HCT116 (cell line): Measurements from ENCODE around the gene KIFAP3. TPM values are rescaled to one million over a fixed set of nuclear protein-coding genes. Genes with fewer than 3 reads are reported as not detected.

ENCODE experiments used
- ATAC-seq: fragments of 200-7000 bp; cut with Tn5 transposase; 2 replicates; pipeline ENCODE4 v1.9.1; 2020; ENCODE audit warnings: mild to moderate bottlenecking, moderate library complexity
- BruUV-seq: library from RNA; stranded (reverse); fragments of 400-500 nt; replicated peaks from 2 replicates; lab custom pipeline; 2021; lab: Mats Ljungman, UMichigan
- CTCF ChIA-PET: fragments of 300-600 bp; sonication (Branson Sonifier 250); formaldehyde crosslinking; loops from one replicate; lab custom pipeline; 2021; ENCODE audit warnings: antibody characterized with exemption; lab: Charles Lee
- POLR2A ChIA-PET: fragments of 300-600, 350-600 bp; sonication (Branson Sonifier 250); formaldehyde crosslinking; loops from one replicate; lab custom pipeline; 2021; ENCODE audit warnings: antibody characterized with exemption; lab: Charles Lee
- RAD21 ChIA-PET, 2 experiments: fragments of 300-600 bp; sonication (Branson Sonifier 250); formaldehyde crosslinking; loops; one replicate each; lab custom pipeline; 2023; ENCODE audit warnings: low total read pairs in 2 of 2; ENCODE audit not compliant: uncharacterized antibody in 2 of 2, unreplicated experiment in 2 of 2, low non-redundant PET in 1 of 2; lab: Charles Lee
- DNase-seq: peaks from one replicate; pipeline ENCODE4 v3.0.0-alpha.2; 2010; ENCODE audit warnings: low read depth, low spot score
- H2AFZ ChIP-seq: fragments of 200-600 bp; shearing (Covaris generic), sonication (generic); 2 replicates; pipeline ENCODE4 v1.6.1; 2017; ENCODE audit warnings: low read depth, mixed run types, mixed read lengths, antibody characterized with exemption, low read length; ENCODE audit not compliant: poor library complexity, severe bottlenecking
- H3K27ac ChIP-seq: 2 replicates; pipeline ENCODE4 v1.5.1; 2012; ENCODE audit warnings: low read depth, low read length
- H3K27me3 ChIP-seq: fragments of 200-600 bp; sonication (generic); 2 replicates; pipeline ENCODE4 v1.6.1; 2016; ENCODE audit warnings: mixed run types, low read length, mixed read lengths; ENCODE audit not compliant: insufficient read depth
- H3K36me3 ChIP-seq, 2 experiments: fragments of 200-500 bp in 1 of 2; fragments of 200-600 bp in 1 of 2; sonication (Bioruptor generic) in 1 of 2; sonication (generic) in 1 of 2; 2 replicates each; pipeline versions ENCODE4 v1.5.1 to v1.6.1; 2014 to 2016; ENCODE audit warnings: low read length in 2 of 2, inconsistent platforms in 1 of 2, mixed read lengths in 1 of 2, mixed run types in 1 of 2; ENCODE audit not compliant: insufficient read depth in 2 of 2, control insufficient read depth in 1 of 2
- H3K4me1 ChIP-seq, 2 experiments: fragments of 200-600 bp in 1 of 2; sonication (generic) in 1 of 2; 2 replicates each; pipeline versions ENCODE4 v1.5.1 to v1.6.1; 2012 to 2017; ENCODE audit warnings: low read length in 2 of 2, inconsistent platforms in 1 of 2, mild to moderate bottlenecking in 1 of 2, mixed read lengths in 1 of 2, mixed run types in 1 of 2, moderate library complexity in 1 of 2; ENCODE audit not compliant: insufficient read depth in 2 of 2, control insufficient read depth in 1 of 2
- H3K4me2 ChIP-seq: fragments of 200-600 bp; sonication (generic); 2 replicates; pipeline ENCODE4 v1.6.1; 2017; ENCODE audit warnings: mixed run types, low read length, mixed read lengths
- H3K4me3 ChIP-seq, 2 experiments: fragments of 200-600 bp in 1 of 2; sonication (generic) in 1 of 2; replicated peaks in 1 of 2; 2 replicates each; pipeline ENCODE4 v1.5.1; 2011 to 2016; ENCODE audit warnings: low read length in 2 of 2, control low read depth in 1 of 2, low read depth in 1 of 2, mild to moderate bottlenecking in 1 of 2, mixed read lengths in 1 of 2, mixed run types in 1 of 2
- H3K79me2 ChIP-seq: fragments of 200-600 bp; sonication (generic); 2 replicates; pipeline ENCODE4 v1.6.1; 2017; ENCODE audit warnings: mild to moderate bottlenecking, mixed run types, low read length, moderate library complexity, mixed read lengths; ENCODE audit not compliant: insufficient read depth
- H3K9ac ChIP-seq: fragments of 200-600 bp; sonication (generic); 2 replicates; pipeline ENCODE4 v1.6.1; 2016; ENCODE audit warnings: low read length, mixed read lengths
- H3K9me2 ChIP-seq: fragments of 200-600 bp; sonication (generic), shearing (Covaris generic); 2 replicates; pipeline ENCODE4 v1.6.1; 2017; ENCODE audit warnings: mixed run types, mild to moderate bottlenecking, moderate library complexity; ENCODE audit not compliant: insufficient read depth
- H3K9me3 ChIP-seq, 2 experiments: fragments of 200-500 bp in 1 of 2; fragments of 200-600 bp in 1 of 2; sonication (Bioruptor generic) in 1 of 2; sonication (generic) in 1 of 2; 2 replicates each; pipeline ENCODE4 v1.6.1; 2014 to 2017; ENCODE audit warnings: low read length in 2 of 2, mixed read lengths in 2 of 2, inconsistent platforms in 1 of 2, low read depth in 1 of 2, mild to moderate bottlenecking in 1 of 2, mixed run types in 1 of 2, moderate library complexity in 1 of 2; ENCODE audit not compliant: control insufficient read depth in 1 of 2, insufficient read depth in 1 of 2
- H4K20me1 ChIP-seq: fragments of 200-600 bp; sonication (generic), shearing (Covaris generic); 2 replicates; pipeline ENCODE4 v1.6.1; 2017; ENCODE audit warnings: mixed run types, mild to moderate bottlenecking, moderate library complexity; ENCODE audit not compliant: insufficient read depth
- CBX3 ChIP-seq: IDR thresholded peaks from 2 replicates; pipeline ENCODE4 v1.6.1; 2012; ENCODE audit warnings: low read depth
- CTCF ChIP-seq, 3 experiments: fragments of 200-600 bp in 1 of 3; sonication (generic) in 1 of 3; IDR thresholded peaks in 2 of 3; conservative IDR thresholded peaks in 1 of 3; 2 replicates each; pipeline ENCODE4 v1.5.1; 2012 to 2017; ENCODE audit warnings: low read depth in 2 of 3, low read length in 2 of 3, antibody characterized with exemption in 1 of 3, borderline replicate concordance in 1 of 3, control low read depth in 1 of 3, mild to moderate bottlenecking in 1 of 3, mixed read lengths in 1 of 3, mixed run types in 1 of 3, moderate library complexity in 1 of 3; ENCODE audit not compliant: insufficient read depth in 1 of 3
- ELF1 ChIP-seq: IDR thresholded peaks from 2 replicates; pipeline ENCODE4 v1.6.1; 2012; ENCODE audit warnings: low read depth, borderline replicate concordance
- POLR2A ChIP-seq: IDR thresholded peaks from 2 replicates; pipeline ENCODE4 v1.7.0; 2011; ENCODE audit warnings: borderline replicate concordance; ENCODE audit not compliant: insufficient read depth, insufficient read length; ENCODE audit errors: extremely low read depth
- POLR2AphosphoS5 ChIP-seq: IDR thresholded peaks from 2 replicates; pipeline ENCODE4 v1.6.1; 2011; ENCODE audit warnings: mild to moderate bottlenecking, low read depth, low read length, moderate library complexity
- REST ChIP-seq: IDR thresholded peaks from 2 replicates; pipeline ENCODE4 v1.6.1; 2012; ENCODE audit warnings: low read depth
- SRF ChIP-seq: IDR thresholded peaks from 2 replicates; pipeline ENCODE4 v1.6.1; 2012; ENCODE audit warnings: low read depth
- ZFX ChIP-seq: fragments of 450-650 bp; IDR thresholded peaks from 2 replicates; pipeline ENCODE4 v1.6.1; 2017
- ZNF274 ChIP-seq: fragments of 200-500 bp; sonication (Bioruptor generic); IDR thresholded peaks from 2 replicates; pipeline ENCODE4 v1.6.1; 2014; ENCODE audit warnings: mild to moderate bottlenecking, low read depth, low read length, inconsistent platforms
- intact Hi-C: fragments of 100-400 bp; cut with micrococcal nuclease; formaldehyde crosslinking; loops from 2 replicates; pipeline ENCODE4 v1.10.0; 2022
- total RNA-seq: library from RNA; stranded (reverse); gene quantifications from one replicate; pipeline ENCODE4 v1.2.1, GENCODE V29; 2021; ENCODE audit not compliant: unreplicated experiment

Gene KIFAP3
- total RNA-seq, 1 experiment from 2014 or later, result 10.8 TPM

DNA sequence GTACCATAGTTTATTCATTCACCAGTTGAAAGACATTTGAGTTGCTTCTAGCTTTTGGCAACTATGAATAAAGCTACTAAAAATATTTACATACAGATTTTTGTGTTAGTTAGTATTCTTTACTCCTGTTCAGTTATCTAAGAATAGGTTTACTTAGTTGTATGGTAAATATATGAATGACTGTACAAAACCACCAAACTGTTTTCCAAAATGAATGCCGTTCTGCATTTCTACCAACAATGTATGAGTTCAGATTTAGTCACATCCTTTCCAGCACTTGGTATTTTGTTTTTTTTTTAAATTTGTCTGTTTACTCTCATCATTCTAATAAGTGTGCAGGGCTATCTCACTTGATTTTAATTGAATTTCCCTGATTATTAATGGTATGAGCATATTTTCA, 3.4 kb upstream of the KIFAP3 start:
- H2AFZ ChIP-seq, result no peak overlapping the region
- H4K20me1 ChIP-seq, result no peaks in the 10 kb centered on the region
- H3K4me2 ChIP-seq, result no peak overlapping the region
- H3K9ac ChIP-seq, result no peak overlapping the region
- H3K9me2 ChIP-seq, result no peaks in the 10 kb centered on the region
- ATAC-seq, result no peak
- H3K27me3 ChIP-seq, result no peaks in the 10 kb centered on the region
- no peaks in the 10 kb centered on the region for H3K9me3 ChIP-seq
- no peak overlapping the region for H3K4me3 ChIP-seq
- intact Hi-C loops, result no loop called here
- no peaks in the 10 kb centered on the region for H3K79me2 ChIP-seq
- H3K36me3 ChIP-seq, result no peaks in the 10 kb centered on the region
- no peak overlapping the region for H3K27ac ChIP-seq
- CTCF ChIA-PET, result no interaction called here
- DNase-seq, result no peak
- TF ChIP-seq ZNF274 (no peak), POLR2AphosphoS5 (no peak), SRF (no peak), CBX3 (no peak), CTCF (IDR thresholded peaks at IDR 0.05 in 2 of 3, conservative IDR thresholded peaks at IDR 0.05 in 1 of 3; ENCODE audit: borderline replicate concordance in 1 of 3, insufficient read depth in 1 of 3, low read depth in 2 of 3, low read length in 2 of 3) (no peak), ELF1 (no peak), ZFX (no peak), REST (no peak), POLR2A (no peak)
- POLR2A ChIA-PET, result no interaction called here
- RAD21 ChIA-PET, result no interaction called here
- H3K4me1 ChIP-seq, result peaks cover 9 to 19% of the 10 kb centered on the region in 2 experiments; a peak in 2 of 4 replicates
- no TSS peak for BruUV-seq
